ENCODE measurements around the gene M1AP.
"Not testable (repeated sequence)": the region's sequence is repeated elsewhere in the genome, so short reads cannot be mapped to it uniquely, and the experiment has no call there.

M1AP gene

DNA sequence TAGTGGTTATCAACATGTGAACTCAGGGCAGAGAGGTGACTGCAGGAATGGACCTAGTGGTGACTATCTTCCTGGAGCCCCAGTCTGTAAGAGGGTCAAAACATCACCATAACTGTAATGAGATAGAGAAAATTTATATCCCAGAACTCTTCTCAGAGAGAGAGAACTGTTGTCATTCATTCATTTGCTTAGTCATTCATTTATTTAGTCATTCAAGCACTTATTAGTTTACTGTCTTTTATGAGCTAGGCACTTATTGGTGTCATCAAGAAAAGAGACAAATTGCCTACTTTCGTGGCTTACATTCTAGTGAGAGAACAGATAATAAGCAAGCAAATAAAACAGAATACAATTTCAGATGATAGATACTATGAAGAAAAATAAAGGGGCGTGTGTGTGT, 59.5 kb downstream of the M1AP start:
- no peak for DNase-seq

DNA sequence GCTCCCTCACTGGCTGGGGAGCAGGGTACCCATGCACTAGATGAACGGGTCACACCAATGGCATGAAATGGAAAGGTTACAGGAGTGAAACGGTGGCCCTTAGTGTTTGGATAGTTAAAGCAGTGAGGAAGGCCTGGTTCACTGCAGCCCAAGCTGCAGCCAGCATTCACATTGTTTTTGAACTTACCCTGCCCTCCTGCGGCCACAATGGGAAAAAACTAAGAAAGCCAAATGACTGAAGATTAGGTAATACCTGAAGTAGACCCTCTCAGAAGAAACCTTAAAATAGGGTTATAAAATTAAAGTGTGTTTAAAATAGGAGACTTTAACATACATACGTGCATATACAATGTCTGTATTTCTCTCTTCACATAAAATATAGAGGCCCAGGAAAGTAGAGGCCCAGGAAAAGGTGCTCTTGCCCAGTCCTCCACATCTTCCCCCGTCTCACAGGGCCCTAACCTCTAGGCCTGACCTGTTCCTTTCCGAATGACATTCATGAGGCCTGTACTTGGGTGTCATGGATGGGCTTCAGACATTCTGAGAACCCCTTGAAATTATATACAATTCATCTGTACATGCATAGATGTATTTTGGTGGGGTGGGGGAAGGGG, 60.4 kb downstream of the M1AP start:
- peak; percentile 47 for DNase-seq

DNA sequence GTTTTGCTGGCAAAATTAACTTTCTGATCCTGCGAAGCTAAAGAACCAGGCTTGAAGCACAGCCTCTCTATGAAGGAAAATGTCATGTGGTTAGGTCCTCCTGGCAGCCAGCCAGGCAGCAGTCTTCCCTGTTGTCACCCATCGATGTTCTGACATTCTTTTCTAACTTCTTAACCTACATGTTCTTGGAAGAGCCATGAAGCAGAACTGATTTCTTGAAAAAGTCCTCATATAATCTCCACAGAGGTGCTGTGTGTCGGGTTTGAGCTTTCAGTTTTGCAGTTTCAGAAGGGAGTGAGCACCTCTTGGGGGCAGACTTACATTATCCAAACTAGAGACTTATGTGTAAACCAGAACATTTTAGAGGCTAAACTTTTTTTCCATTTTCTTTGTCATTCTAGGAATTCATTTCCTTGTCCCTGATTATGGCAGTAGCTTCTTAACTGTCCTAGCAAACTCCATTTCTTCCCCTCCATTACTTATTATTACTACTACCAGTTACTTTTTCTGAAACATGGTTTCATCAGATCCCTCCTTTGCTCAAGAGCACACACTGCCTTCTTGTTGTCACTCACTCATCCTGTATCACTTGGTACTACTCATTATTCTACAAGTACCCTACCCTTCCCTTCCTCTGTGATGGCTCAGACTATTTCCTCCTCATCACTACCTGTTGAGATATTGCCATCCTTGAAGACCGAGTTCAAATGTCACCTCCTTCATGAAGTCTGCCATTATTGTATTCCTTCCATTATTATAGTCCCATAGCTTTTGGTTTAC, 62.5 kb downstream of the M1AP start:
- no peak for DNase-seq

DNA sequence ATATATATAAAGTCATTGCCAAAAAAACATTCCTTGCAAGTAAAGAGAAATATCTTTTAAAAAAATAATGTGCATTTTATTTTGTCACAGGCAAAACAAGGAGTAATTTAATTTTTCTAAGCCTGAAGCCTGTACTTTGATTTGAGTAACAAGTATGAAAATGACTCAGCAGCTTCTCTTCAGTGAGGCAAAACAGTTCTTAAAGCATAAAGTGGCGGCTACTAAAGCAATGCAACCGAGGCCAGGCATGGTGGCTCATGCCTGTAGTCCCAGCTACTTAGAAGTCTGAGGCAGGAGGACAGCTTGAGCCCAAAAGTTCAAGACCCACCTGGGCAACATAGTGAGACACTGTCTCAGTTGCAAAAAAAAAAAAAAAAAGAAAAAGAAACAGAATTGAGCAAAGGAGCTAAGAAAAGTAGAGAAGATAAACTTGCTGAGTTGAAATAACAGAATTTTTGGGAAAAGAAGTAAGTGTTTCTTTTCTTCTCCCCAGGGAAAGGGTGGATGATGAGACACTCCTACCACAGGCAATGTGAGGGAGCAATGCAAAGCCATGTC, 64.0 kb downstream of the M1AP start:
- DNase-seq, result no peak

DNA sequence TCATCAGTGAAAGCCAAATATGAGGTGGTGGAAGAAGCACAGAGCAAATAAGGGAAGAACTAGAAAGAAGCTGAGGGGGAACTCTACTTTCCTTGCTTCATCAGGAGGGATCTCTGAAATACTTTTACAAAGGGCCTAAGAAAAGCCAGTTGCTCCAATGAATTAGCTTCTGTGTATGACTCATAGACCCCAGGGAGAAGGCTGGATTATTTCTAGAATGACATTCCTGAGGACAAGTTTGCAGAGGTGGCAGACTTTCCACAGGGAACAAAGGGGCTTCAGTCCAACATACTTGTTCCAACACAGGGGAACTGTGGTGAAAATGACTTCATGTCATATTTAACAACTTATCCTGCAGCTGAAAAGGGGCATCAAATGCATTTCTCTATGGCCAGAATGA, 64.6 kb downstream of the M1AP start:
- DNase-seq, result no peak

DNA sequence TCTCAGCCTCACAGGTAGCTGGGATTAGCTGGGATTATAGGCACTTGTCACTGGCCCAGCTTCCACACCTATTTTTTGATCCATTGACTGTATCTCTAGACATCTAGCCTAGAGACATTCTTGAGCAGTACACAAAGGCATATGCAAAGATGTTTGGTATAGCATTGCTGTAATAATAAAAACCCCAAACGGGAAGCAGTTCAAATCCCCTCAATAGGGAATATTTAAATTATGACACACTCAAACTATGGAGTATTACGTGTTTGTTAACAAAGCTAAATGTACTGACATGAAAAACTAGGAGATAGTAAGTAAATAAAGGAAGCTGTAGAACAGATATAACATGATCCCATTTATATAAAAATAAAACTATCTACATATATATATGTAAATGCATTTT, 65.9 kb downstream of the M1AP start:
- no peak for DNase-seq

DNA sequence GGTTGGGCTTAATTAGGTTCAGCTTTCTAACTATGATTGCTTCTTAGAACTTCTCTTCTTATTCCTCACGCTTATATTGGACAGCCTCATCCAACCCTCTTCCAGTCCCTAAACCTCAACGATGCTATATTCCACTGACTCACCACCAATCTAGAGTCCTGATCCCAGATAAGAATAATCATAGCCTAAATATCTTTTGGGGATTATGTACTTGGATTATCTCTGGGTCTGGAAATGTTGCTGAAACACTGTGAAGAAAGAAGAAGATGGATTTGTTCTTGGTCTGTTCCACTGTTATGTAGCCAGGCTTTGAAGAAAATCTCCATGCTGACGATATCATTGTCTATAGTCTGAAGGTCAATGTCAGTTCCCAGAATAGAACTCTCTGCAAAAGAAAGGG, 66.7 kb downstream of the M1AP start:
- DNase-seq, result no peak

DNA sequence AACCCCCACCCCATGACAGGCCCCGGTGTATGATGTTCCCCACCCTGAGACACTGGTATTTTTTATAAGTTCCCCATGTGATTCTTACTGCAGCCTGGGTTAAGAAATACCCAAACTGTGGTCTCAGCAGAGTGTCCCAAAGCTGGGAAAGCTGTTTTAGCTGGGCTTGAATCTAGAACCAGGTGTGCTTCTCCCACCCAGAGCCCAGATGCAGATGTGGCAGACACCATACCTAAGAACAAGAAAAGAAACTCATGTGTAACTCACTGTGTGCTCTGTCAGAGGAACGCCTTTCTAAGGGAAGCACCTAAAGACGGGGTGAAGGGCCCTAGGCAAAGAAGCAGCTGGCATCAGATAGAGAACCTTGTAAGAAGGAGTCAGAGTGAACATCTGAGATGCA, 69.7 kb downstream of the M1AP start:
- DNase-seq, result no peak

DNA sequence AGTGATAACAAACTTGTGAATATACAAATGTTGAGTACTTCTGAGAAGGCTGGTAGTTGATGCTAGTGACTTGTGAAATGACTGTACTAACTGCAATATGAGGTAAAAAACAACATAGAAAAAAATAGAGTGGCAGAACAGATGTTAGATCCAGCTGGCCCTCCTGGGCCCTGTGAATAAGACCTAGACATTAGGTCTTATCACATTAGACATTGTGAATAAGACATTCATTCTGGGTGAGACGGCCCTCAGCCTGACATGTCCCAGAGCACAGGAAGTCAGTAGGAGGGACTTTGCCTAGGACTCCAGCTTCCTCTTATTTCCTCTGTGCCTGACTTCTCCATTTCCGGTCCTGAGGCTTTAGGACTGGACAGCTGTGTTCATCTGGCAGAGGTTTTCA, 70.7 kb downstream of the M1AP start:
- DNase-seq, result no peak

DNA sequence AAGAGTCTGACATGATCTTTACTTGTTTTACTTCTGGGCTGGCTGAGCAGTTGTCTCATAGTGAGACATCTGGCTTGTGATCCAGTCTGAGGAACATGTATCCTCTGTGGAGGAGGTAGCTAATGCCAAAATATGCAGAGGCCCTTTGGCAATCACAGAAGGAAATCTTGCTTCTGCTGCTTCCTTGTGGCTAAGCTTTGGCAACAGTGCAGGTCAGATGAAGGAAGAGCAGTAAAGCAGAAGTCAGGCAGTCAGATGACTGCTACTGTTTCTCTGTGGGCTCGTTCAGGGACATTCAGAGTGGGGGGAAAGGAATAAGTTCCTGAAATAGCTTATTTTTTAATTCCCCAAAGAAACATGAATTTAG, 71.3 kb downstream of the M1AP start:
- no peak for DNase-seq

DNA sequence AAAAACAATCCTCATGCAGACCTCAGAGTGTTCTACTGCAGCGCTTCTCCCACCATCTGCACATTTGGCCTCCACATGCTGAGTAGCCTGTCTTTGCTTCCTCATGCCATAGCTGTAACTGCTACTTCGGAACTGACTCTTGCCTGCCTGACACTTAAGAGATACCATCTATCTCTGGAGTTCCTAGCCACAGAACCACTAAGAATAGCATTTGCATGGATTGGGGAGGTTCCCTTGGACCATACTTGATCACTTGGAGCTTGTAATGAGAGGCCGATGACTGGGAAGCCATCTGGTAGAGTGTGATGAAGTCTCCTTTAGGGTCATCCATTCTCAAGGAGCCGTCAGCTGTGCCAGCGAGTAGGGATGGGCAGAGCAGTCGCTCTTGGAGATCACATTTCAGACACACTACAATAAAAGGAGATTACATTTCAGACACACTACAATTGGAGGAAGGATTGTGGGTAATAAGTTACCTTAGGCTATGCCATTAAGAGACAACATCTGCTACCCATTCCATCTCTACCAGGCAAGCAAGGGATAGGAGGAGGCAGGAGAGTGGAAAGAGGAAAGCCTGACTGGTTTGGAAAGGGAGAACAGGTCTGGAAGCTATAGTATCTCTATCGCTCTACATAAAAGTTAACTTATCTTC, 71.8 kb downstream of the M1AP start:
- DNase-seq, result no peak

DNA sequence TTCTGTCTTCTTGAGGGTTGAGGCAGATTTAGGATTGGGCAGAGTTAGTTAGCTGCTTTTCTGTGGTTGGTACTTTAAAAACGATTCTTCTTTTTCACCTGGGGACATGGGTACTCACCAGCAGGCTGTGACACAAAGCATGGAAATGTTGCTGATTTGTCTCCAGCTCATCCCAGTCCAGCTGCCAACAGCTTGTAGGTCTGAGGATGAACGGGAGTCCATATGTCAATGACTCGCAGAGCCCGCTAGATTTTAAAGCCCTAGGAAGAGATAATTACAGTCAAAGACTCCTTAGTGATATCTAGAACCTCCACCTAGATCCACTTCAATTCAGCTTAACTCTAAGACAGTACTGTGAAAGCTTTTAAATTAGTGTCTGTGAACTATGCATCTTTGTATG, 72.8 kb downstream of the M1AP start:
- no peak for DNase-seq

DNA sequence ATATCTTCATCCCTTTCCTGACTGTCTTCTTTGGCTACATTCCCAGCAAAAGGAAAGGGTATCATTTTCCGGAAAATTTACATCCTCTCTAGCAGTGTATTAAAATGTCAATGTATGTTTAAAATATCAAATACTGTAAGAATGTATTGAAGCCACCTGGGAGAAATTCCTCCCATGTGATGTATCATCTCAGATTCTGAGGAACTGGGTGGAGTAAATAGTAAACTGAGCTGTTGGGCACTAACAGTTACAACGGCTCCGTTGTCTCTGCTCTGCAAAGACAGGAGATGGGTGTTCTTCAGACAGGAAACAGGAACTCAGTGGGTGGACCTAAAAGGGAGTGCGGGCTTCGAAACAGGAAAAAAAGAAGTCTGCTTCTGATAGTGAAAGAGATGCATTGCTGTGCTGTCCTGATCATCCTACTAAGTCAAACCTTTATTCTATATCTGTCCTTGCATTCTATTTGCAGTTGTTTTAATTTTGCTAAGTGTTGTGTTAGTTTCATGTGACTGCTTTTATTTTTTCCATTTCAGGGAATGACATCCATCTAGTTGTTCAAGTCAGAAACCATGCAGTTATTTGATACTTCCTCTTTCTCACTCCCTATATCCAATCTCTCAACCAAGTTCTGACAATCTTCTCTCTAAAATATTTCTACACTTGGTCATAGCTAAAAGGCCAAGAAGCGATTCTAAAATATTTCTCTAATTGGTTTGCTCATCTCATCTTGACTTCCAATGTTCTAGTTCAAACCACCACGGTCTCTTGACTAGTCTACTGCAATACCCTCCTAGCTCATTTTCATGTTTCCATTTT, 74.2 kb downstream of the M1AP start:
- DNase-seq, result no peak

DNA sequence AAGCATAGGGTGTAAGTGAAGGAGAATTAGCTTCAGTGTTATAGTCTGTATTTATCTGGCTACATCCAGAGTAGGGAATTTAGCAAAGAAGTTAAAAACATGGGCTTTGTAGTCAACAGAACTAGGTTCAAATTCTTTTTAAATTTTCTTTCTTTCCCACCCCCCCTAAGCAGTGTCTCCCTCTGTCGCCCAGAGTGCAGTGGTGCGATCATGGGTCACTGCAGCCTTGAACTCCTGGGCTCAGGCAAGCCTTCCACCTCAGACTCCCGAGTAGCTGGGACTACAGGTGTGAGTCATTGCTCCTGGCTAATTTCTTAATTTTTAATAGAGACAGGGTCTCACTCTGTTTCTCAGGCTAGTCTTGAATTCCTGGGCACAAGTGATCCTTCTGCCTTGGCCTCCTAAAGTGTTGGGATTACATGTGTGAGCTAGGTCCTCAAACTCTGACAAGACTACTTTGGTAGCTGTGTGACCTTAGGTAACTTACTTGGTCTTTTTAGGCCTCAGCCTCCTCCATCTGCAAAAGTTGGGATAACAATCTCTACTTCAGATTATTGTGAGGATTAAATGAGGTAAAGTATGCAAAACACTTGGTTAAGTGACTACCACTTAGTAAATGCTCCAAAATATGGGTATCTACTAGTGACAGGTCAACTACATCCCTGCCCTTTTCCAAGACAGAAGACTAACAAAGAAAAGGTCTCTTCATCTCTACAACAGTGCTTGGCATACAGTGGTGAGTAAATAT, 75.8 kb downstream of the M1AP start:
- DNase-seq, result no peak

DNA sequence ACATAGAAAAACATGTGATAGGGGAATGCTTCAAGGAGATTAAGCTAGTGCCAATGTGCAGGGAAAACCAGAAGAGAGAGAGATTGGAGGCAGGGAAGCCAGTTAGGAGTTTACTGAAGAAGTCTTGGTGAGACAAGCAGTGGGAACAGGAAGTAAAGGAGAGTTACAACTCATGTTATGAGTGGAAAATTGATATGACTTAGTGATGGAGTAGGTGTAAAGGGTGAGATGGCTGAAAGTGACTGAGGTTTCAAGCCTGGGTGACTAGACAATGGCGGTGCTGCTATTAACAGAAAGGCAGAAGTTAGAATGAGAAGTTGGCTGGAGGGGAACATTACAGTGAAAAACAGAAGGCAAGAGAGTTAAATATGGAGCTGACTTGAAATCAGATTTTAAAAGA, 77.1 kb downstream of the M1AP start:
- no peak for DNase-seq

DNA sequence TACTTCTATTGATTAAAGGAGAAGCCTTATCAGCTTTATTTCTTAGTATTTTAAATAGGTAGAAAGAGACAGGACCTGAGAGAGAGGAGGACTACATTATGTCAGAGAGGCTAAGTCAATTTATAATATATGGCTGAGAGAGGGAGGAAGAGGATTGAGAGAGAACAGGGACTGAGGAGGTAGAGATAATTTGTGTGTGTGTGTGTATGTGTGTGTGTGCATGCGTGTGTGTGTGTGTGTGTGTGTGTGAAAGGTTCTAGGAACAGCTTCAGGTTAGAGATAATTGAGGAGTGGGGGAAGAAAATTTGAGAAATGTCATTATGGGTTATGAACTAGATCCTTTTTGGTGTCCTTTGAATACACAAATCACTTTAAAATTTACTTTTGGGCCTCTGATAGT, 78.4 kb downstream of the M1AP start:
- no peak for DNase-seq

DNA sequence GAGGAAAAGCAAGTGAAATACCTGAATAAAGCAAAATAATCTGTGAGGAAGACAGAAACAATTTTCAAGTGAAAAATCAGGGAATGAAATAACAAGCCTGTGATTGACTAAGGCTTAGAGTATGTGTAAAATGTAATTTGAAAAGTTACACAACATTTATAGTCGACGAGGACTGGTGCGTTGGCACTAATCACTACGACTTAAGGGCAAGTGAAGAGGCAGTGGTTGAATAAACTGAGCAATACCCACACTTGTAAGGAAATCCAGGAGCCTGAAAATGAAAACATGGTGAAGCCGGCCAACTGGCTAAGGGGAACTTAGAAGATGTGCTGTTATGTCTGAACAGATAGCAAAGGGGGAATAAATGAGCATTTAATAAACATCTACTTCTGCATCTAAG, 80.2 kb downstream of the M1AP start:
- no peak for DNase-seq

DNA sequence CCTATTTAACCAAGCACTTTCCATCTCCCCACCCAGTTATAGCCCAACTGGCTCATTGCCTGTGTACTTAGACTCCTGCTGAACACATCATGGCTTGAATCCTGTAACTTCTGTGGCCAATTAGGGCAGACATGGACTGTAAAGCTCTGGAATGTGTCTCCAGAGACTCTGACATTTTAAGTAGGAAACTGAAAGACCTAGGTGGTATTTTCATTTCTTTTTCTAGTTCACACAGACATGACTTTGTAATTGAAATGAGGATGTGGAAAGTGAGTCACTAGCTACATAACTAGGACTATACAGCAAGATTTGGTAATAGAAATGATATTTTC, 81.4 kb downstream of the M1AP start:
- no peak for DNase-seq

DNA sequence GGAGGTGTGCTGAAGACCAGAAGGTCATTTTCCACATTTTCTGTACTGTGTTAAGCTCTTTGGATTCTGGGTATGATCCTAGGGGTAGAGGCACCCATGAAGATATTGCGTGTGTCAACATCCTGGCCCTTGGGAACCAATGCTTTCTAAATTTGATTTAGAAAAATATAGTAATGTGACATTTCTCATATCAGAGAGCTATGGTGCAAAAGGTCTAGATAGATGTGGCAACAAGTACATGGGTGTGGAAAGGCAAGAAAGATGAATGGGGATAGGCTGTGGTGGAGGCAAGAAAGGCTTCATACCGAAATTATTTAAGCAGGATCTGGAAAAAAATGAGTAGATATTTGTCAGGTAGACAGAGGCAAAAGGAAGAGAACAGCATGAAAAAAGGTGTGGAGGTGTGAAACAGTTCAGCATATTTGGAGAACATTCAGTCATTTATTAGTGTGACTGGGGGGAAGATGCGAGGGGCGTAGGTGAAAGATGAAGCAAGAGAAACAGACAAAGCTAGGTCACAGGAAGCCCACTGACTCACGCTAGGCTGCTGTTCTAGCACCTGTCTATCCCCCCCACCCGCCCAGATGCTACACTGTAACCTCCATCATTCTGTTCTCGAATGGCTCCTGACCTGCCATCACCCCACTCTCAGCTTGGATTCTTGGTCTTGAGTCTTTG, 81.9 kb downstream of the M1AP start:
- DNase-seq, result no peak

DNA sequence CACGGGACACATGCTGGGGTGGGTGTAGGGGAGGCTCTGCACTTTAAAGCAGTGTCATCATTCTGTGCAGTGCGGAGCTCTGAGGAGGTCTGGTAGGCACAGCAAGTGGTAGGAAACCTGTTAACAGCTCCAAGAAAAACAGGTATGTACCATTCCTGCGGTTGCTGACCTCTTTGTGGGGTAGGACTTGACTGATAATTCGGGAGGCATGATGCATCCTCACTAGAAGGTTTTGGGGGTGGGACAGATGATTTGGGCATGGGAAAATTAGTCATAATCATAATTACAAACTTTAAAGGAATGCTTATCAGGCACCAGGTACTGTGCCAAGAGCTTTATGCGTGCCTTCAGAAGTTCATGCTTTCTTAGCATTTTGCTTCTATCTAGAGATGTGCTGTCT, 83.9 kb downstream of the M1AP start:
- no peak for DNase-seq

DNA sequence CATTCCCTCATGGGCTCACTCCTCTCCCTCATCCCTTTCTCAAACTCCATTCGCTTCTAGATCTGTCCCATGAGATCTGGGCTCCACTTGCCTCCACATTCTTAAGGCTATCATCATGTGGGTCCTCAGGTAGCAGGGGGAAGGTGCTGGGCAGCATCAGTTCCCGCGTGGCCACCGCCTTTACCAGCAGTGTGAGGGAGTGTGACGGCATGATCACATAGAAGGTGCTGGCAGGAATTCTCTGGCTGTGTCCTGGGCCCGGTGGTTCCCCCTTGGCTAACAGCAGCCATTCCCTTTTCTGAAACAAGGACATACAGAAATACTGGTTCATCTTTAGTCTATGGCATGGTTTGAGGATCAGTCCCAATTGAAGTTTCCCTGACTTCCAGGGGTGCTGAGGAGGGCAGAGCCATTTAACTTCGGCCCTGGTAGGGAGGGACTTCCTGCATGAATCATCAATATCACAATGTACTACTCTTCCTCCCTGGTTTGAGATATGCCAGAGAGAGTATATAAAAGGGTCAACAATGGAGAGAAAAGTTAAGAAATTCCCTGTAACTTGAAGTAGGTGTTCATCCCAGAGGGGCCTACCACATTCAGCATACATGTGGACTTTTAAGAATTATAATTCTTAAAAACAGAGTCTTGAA, 85.9 kb downstream of the M1AP start:
- no peak for DNase-seq

DNA sequence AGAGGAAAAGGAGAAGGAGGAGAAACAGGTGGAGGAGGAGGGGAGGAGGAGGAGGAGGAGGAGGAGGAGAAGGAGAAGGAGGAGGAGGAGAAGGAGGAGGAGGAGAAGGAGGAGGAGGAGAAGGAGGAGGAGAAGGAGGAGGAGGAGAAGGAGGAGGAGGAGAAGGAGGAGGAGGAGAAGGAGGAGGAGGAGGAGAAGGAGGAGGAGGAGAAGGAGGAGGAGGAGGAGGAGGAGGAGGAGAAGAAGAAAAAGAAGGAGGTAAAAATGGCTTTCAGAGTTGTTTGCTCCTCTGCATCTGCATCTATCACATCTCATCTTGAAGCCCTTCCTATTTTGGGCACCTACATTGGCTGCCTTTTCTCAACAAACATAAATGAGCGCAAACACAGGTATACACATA, 87.1 kb downstream of the M1AP start:
- not testable (repeated sequence) for DNase-seq
